ENCODE data around the gene SCYGR3. TPM values are rescaled to one million over a fixed set of nuclear protein-coding genes. Genes with fewer than 3 reads are reported as not detected.
"Not testable (repeated sequence)": the region's sequence is repeated elsewhere in the genome, so short reads cannot be mapped to it uniquely, and the experiment has no call there.

Gene SCYGR3
- polyA plus RNA-seq, 10 donors, result not detected

GRCh38 chr2:227614246-227614645 lies 394 bp downstream of the SCYGR3 start:
- no peak for DNase-seq

DNA sequence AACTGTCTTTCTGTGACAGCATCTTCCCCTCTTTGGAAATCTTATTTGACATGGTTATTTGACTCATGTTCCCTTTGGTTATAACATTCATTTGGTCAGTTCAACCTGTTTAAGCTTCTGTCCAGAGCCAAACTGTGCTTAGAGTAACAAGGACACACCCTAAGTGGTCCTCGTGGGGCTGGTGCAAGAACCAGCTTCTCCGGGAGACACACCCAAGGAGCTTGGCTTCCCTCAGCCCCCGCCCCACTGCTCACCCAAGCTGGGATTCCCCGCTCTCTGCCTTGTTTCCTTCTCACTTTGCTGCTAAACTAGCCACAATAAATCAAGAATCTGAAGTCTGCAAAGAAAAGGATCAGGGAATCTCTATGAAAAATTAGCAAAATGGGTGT lies 1.4 kb downstream of the SCYGR3 start:
- no peak for DNase-seq

GRCh38 chr2:227612546-227613271 lies 1.9 kb downstream of the SCYGR3 start:
- no peak for DNase-seq

GRCh38 chr2:227610123-227610522 lies 4.5 kb downstream of the SCYGR3 start:
- no peak for DNase-seq

DNA sequence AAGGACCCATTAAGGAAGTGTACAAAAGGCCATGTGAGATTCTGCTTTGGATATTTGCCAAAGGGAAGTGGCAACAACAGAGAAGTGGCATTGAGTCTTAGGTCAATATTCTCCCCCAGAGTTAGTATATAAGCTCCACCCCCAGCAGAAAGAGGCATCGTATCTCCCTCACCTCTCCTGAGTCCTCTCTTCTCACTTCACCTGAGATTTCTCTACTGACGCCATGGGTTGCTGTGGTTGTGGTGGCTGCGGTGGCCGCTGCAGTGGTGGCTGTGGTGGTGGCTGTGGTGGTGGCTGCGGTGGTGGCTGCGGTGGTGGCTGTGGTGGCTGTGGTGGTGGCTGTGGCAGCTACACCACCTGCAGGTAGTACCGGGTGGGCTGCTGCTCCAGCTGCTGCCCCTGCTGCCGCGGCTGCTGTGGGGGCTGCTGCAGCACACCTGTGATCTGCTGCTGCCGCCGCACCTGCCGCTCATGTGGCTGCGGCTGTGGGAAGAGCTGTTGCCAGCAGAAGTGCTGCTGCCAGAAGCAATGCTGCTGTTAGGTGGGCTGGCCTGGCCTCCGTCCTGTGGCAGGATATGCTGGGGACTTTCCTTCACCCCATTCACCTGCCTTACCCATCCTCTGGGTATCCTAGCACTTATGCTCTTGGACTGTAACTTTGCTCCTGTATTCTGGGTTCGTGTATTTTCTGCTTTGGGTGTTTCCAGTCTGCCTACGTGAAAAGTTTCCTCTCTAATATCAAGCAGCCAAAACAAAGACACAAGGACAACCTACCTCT lies 5.9 kb downstream of the SCYGR3 start:
- DNase-seq, result peak; percentile 10 to 33 (median 16)

DNA sequence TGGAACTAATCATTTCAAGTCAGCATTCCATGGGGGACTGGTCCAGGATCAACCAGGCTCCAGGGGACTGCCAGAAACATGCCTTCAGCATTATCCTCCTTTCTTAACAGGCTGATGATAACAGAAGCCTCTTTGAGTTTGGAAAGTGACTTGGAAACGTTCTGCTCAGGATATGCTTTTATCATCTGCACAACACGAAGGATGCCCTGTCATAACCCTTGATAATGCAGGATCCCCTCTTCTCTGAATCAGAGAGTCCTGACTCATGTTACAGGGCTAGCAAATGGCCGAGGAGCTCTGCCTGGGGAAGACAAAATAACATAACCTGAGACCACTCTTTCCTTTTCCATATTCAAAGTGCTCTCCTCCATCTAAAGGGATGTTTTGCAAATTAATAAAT lies 6.7 kb downstream of the SCYGR3 start:
- no peak for DNase-seq

DNA sequence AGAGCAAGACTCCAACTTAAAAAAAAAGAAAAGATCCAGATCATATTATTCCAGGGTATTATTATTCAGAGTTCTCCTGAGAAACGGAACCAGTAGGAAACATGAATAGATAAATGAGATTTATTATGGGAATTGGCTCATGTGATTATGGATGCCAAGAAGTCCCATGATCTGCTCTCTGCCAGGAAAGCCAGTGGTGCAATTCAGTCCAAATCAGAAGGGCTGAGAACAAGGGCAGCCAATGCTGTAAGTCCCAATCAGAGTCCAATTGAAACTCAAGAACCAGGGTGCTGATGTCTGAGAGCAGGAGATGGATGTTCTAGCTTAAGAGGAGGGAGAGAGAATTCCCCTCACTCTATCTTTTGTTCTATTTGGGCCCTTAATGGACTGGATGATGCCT lies 8.2 kb downstream of the SCYGR3 start:
- DNase-seq, result no peak

- DNase-seq, result no peak
These were observed 12.3 kb downstream of the SCYGR3 start for GRCh38 chr2:227602358-227602757.

- not testable (repeated sequence) for DNase-seq
These were observed 15.7 kb downstream of the SCYGR3 start, which contains the start of gene SCYGR2 for GRCh38 chr2:227598835-227599503. Gene SCYGR2 (plus strand): TSS chr2:227598893. CDS start chr2:227598893, 0 bp downstream.

DNA sequence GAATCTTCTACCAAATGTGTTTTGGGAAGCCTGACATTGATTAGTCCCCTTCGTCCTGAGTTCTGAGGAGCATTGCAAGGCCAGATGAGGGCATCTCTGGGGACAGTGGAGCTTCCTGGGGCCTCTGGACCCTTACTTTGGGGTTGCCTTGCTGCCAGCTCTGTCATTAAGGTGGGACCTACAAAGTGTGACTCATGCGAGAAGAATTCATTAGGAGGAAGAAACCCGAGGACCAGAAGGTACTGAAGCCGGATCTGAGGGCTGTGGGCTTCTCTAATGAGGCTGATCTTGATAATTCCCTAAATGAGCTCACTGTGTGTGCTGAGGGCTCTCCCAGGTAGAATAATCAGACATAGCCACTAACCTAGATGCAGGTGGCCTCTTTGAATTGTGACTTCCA lies 16.6 kb downstream of the SCYGR3 start:
- DNase-seq, result no peak

DNA sequence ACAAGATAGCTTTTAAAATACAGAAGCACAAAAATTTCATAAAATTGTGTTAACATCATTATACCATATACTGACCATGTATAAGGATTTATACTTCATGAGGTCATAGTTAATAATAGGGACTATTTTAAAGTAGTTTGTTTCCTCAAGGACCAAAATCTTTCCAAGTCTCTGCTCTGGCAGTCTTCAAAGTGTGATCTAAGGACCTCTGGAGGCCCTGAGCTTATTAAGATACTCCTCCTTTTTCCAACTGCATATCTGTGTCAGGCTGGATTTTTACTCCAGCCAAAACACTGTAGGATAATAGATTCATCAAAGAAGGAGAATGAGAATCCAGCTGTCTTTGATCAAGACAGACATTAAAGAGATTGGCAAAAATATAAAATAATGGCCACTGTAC lies 17.6 kb downstream of the SCYGR3 start:
- DNase-seq, result peak; percentile 30 to 66 (median 36)

GRCh38 chr2:227595797-227596196 lies 18.8 kb downstream of the SCYGR3 start:
- no peak for DNase-seq

DNA sequence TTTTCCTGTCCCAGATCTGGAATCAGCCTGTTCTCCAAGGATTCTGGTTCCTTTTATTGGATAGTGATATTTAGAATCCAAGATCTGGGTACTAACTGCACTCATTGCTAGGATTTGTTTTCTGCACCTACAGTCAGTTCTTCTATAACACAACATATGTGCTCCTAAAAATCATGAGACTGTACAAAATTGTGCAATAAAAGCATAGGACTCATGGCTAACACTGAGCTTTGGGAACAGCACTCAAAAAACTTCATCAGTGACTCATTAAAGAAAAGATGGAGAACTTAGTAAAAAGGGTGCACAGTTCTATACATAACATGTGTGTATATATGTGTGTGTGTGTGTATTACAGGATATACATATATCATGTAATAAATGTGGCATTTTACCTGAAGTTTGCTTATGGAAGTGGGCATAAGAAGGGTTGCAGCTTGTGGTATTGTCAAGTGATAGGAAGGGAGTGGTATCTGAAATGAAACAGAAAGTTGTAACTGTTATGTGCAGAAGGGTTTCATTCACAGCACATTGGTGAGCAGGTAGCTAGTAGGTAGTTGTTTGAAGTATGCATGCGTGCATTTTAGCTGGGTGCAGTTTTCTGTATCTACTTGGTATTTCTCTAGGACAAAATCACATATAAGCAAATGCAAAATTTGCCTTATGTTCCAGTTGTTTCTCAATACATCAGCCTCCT lies 21.8 kb downstream of the SCYGR3 start:
- no peak for DNase-seq

DNA sequence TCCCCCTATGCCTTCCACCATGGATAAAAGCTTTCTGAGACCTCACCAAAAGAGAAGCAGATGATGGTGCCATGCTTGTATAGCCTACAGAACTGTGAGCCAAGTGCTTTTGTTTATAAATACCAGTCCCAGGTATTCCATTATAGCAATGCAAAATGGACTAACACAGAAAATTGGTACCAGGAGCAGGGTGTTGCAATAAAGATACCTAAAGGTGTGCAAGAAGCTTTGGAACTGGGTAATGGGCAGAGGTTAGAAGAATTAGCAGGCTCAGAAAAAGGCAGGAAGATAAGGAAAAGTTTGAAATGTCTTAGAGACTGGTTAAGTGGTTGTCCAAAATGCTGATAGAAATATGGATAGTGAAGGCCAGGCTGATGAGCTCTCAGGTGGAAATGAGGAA lies 32.3 kb downstream of the SCYGR3 start:
- no peak for DNase-seq

DNA sequence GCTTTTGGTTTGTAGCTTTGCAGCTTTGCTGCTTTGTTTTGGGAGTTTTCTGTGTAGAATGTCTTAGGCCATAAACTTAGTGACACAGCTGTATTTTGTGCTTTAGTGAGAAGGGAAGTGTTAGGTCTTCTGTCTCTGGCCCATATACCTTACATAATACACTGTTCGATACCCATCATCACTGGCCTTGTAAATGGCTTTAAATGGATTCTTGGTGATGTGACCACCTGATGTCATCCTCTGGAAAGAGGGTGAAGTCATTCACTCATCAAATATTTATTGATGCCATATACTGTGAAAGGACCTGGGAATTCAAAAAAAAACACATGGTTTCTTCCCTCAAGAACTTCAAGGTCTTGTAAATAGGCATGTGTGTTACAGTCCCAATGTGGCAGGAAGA lies 34.8 kb downstream of the SCYGR3 start:
- DNase-seq, result no peak

DNA sequence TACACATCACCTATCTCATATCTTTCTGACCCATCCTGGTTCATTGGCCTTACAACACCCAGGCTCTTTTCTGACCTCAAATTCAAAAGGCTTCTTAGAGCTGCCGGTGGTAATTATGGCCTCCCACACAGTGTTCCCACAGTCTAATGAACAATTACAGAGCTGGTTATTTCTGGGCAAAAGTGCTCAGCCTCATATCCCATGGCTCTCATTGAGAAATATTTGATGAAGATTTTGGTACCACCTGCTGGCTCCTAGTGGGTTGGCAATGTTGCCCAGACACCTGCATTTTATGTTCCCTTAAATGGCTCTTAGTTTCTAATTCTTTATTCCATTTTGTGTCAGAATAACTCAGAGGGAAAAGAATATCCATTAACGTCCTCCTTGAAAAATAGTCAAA lies 36.0 kb downstream of the SCYGR3 start:
- no peak for DNase-seq

DNA sequence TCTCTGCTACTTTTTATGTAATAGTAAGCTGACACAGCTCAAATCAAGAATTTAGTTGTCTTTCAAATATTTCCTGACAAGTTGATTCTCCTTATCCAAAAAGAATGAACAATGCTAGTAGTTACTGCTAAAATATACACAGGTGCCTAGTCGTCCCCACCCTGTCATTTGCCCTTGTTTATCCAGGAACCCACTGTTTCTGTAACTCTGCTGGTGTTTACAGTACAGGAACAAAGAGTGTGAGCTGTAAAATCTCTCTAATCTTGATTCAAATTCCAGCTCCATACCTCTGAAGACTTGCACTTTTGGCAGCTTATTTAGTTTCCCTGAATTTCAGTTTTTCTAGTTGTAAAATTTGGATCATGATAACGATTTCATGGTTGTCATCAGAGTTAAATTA lies 37.1 kb downstream of the SCYGR3 start:
- DNase-seq, result no peak

- DNase-seq, result no peak
These were observed 37.8 kb downstream of the SCYGR3 start for GRCh38 chr2:227576812-227577211.

DNA sequence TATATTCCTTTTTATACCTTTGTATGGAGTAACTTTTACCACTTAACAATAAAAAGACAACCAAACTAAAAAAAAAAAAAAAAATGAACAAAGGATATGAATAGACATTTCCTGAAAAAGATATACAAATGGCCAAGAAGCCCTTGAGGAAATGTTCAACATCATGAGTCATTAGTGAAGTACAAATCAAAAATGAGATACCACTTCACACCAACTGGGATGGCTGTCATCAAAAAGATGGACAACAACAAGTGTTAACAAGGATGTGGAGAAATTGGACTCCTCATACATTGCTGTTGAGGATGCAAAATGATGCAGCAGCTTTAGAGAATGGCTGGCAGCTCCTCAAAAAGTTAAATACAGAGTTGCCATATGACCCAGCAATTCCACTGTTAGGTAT lies 38.5 kb downstream of the SCYGR3 start:
- DNase-seq, result no peak

DNA sequence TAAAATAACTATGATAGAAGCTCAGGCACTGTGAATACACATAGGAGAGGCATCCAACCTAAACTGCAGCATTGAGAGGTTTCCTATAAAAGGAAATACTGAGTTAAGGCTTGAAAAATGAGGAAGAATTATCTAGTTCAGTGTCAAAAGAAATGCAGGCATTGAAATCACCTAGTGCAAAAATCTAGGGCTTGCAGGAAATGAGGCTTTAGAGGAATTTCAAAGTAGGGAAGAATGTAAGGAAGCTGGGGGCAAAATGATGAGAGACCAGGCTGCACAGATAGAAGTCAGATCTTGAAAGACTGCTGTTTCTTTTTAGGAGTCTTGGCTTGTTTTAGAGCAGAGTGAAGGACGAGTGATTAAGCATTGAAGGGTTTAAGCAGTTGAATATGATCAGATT lies 44.0 kb downstream of the SCYGR3 start:
- DNase-seq, result no peak

GRCh38 chr2:227568852-227569169 lies 45.8 kb downstream of the SCYGR3 start:
- no peak for DNase-seq

DNA sequence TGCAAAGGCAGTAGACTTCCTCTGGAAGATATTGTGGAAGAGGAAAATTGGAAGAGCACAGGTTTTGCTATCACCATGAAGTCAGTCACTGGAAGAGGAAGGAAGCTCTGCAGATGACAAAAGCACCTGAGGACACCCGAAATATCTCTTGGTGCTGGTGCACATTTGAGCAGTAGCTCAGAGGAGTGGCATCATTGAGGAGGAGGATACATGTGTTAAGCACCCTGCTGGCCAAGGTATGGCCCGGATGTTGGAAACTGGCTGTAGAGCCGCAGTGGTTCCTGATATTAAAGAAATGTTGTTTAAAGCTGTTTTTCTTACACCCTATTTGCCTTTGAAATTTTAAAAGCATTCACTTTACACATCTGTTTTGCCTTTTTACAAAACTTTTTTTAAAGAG lies 48.6 kb downstream of the SCYGR3 start:
- DNase-seq, result peak in 1 of 3 donors; percentile 4

All from muscle of back (tissue), 11 donors.